ENCODE measurements around the gene HIC1.
A peak's percentile ranks its signal among the peaks of the same experiment; 100 is the strongest.

Gene HIC1

GRCh38 chr17:2082003-2082781 lies 27.3 kb downstream of the HIC1 start:
- no peak for DNase-seq

- DNase-seq: peak; percentile 64 to 85
These were observed 28.7 kb downstream of the HIC1 start for GRCh38 chr17:2083613-2084035.

GRCh38 chr17:2084036-2084765 lies 29.3 kb downstream of the HIC1 start:
- DNase-seq: no peak

GRCh38 chr17:2084766-2085647 lies 30.1 kb downstream of the HIC1 start:
- DNase-seq: no peak

- no peak for DNase-seq
These were observed 30.7 kb downstream of the HIC1 start for GRCh38 chr17:2085648-2085949.

GRCh38 chr17:2086306-2086705 lies 31.4 kb downstream of the HIC1 start:
- no peak for DNase-seq

- peak; percentile 87 to 89 for DNase-seq
These were observed 32.8 kb downstream of the HIC1 start for GRCh38 chr17:2087597-2088211.

GRCh38 chr17:2089021-2089422 lies 34.1 kb downstream of the HIC1 start:
- DNase-seq: no peak

- DNase-seq: no peak
These were observed 35.3 kb downstream of the HIC1 start for GRCh38 chr17:2090210-2090641.

GRCh38 chr17:2090804-2091534 lies 36.1 kb downstream of the HIC1 start:
- DNase-seq: no peak

GRCh38 chr17:2092253-2092652 lies 37.4 kb downstream of the HIC1 start:
- no peak for DNase-seq

- no peak for DNase-seq
These were observed 38.4 kb downstream of the HIC1 start for GRCh38 chr17:2093349-2093748.

- DNase-seq: no peak
These were observed 40.1 kb downstream of the HIC1 start for GRCh38 chr17:2094891-2095535.

- DNase-seq: no peak
These were observed 40.6 kb downstream of the HIC1 start for GRCh38 chr17:2095536-2095910.

- peak; percentile 40 to 51 for DNase-seq
These were observed 46.8 kb downstream of the HIC1 start for GRCh38 chr17:2101448-2102257.

- DNase-seq: no peak
These were observed 48.3 kb downstream of the HIC1 start for GRCh38 chr17:2102931-2103809.

- DNase-seq: no peak
These were observed 50.8 kb downstream of the HIC1 start for GRCh38 chr17:2105663-2106062.

- DNase-seq: no peak
These were observed 51.5 kb downstream of the HIC1 start for GRCh38 chr17:2106308-2106955.

- DNase-seq: no peak
These were observed 52.1 kb downstream of the HIC1 start for GRCh38 chr17:2107050-2107449.
